ENCODE results near the gene LRRC7. TPM values are rescaled to one million over a fixed set of nuclear protein-coding genes. Genes with fewer than 3 reads are reported as not detected.

The LRRC7 gene
- total and polyA plus RNA-seq, 2 of the 13 experiments (the other 11 are each of a cell fraction or from before 2014, with no cell fraction given) = not detected

GRCh38 chr1:69679965-69680364 lies 112.2 kb downstream of the LRRC7 start:
- Histone ChIP-seq H3K27me3 (ENCODE audit: control insufficient read depth in 1 of 2, insufficient read depth in 2 of 2, low read length in 2 of 2) (no peaks in the 10 kb centered on the region), H3K4me2 (ENCODE audit: low read depth, low read length) (no peak overlapping the region), H3K4me1 (ENCODE audit: insufficient read depth, low read length) (no peaks in the 10 kb centered on the region), H3K4me3 (replicated peaks in 1 of 3; ENCODE audit: insufficient read depth in 1 of 3, low read depth in 2 of 3, low read length in 3 of 3) (no peak overlapping the region), H3K36me3 (replicated peaks in 1 of 2; ENCODE audit: control insufficient read depth in 1 of 2, insufficient read depth in 2 of 2, low read length in 2 of 2) (no peaks in the 10 kb centered on the region), H2AFZ (ENCODE audit: low read length) (no peak overlapping the region), H3K79me2 (ENCODE audit: insufficient read depth, low read length) (no peaks in the 10 kb centered on the region), H3K9ac (ENCODE audit: insufficient read depth, low read depth, low read length) (no peak overlapping the region), H3K27ac (ENCODE audit: extremely low read length, insufficient read depth, low read length) (no peak overlapping the region), H4K20me1 (ENCODE audit: insufficient read depth, low read length) (no peaks in the 10 kb centered on the region), H3K9me3 (ENCODE audit: low read length) (peaks cover 15% of the 10 kb centered on the region; the same call in 1 of the 2 replicates)
- FAIRE-seq = no peak
- in situ Hi-C loops (cut with HindIII; ENCODE audit: extremely low pct_ligation_motif_present, low pct_unique_long_range_greater_than_20kb) = no loop called here
- no peak for ATAC-seq
- CTCF ChIA-PET (ENCODE audit: low intra/inter-chr PET ratio, low total read pairs) = no interaction called here
- TF ChIP-seq CBX2 (IDR thresholded peaks at IDR 0.05; ENCODE audit: low read depth, low read length) = no peak
- TF ChIP-seq CBX2 (CRISPR knock-in tag; IDR thresholded peaks at IDR 0.05; ENCODE audit: low read depth) = no peak
- no peak for TF ChIP-seq ZNF354B (CRISPR knock-in tag; IDR thresholded peaks at IDR 0.05)
- no peak for TF ChIP-seq HOXA9 (CRISPR knock-in tag; IDR thresholded peaks at IDR 0.05; ENCODE audit: borderline replicate concordance)
- no peak for TF ChIP-seq ZFP37 (CRISPR knock-in tag; IDR thresholded peaks at IDR 0.05; ENCODE audit: borderline replicate concordance)
- no peak for TF ChIP-seq RFXANK (CRISPR knock-in tag; IDR thresholded peaks at IDR 0.05)
- no peak for TF ChIP-seq MIXL1 (CRISPR knock-in tag; IDR thresholded peaks at IDR 0.05)
- no peak for TF ChIP-seq ZNF510 (CRISPR knock-in tag; IDR thresholded peaks at IDR 0.05; ENCODE audit: low read depth)
- TF ChIP-seq, protein P1, sequence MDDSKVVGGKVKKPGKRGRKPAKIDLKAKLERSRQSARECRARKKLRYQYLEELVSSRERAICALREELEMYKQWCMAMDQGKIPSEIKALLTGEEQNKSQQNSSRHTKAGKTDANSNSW (CRISPR knock-in tag; IDR thresholded peaks at IDR 0.05; ENCODE audit: borderline replicate concordance) = no peak
- TF ChIP-seq ZNF142 (CRISPR knock-in tag; IDR thresholded peaks at IDR 0.05) = no peak
- no peak for TF ChIP-seq ZFP82 (CRISPR knock-in tag; IDR thresholded peaks at IDR 0.05; ENCODE audit: borderline replicate concordance)
- TF ChIP-seq TGIF2 (CRISPR knock-in tag; IDR thresholded peaks at IDR 0.05) = no peak
- TF ChIP-seq CSRNP2 (CRISPR knock-in tag; conservative IDR thresholded peaks at IDR 0.05; ENCODE audit: low read depth) = no peak
- TF ChIP-seq HMG20A (CRISPR knock-in tag; IDR thresholded peaks at IDR 0.05; ENCODE audit: borderline replicate concordance) = no peak
- no peak for TF ChIP-seq ZZZ3 (CRISPR knock-in tag; IDR thresholded peaks at IDR 0.05; ENCODE audit: borderline replicate concordance)
- TF ChIP-seq MYNN (CRISPR knock-in tag; IDR thresholded peaks at IDR 0.05; ENCODE audit: low read depth) = no peak
- WGBS (ENCODE audit: low lambda C conversion rate) = 35% methylated on average over 2 of the region's 2 CpGs
- DNase-seq (ENCODE audit: low spot score) = no peak
- no TSS peak for BruUV-seq (replicated peaks)
- POLR2A ChIA-PET = no interaction called here
- intact Hi-C loops (cut with micrococcal nuclease; ENCODE audit: unreplicated experiment) = no loop called here

Data from HepG2 (cell line).